Duodenal mucosa (tissue), 2 donors: ENCODE measurements around the gene TAF8.
"Not testable (repeated sequence)": the region's sequence is repeated elsewhere in the genome, so short reads cannot be mapped to it uniquely, and the experiment has no call there.

Source experiments
- H3K27ac ChIP-seq: one replicate; pipeline ENCODE4 v1.7.0; 2013; ENCODE audit warnings: low read depth, low read length
- H3K27me3 ChIP-seq, 2 donors: one replicate each; pipeline ENCODE4 v1.7.0; 2013; ENCODE audit warnings: low read length in 2 of 2, control low read depth in 1 of 2; ENCODE audit not compliant: insufficient read depth in 2 of 2, control insufficient read depth in 1 of 2
- H3K36me3 ChIP-seq, 2 donors: one replicate each; pipeline ENCODE4 v1.7.0; 2013; ENCODE audit warnings: low read length in 2 of 2, control low read depth in 1 of 2; ENCODE audit not compliant: insufficient read depth in 2 of 2, control insufficient read depth in 1 of 2
- H3K4me1 ChIP-seq, 2 donors: one replicate each; pipeline ENCODE4 v1.7.0; 2013; ENCODE audit warnings: low read length in 2 of 2, control low read depth in 1 of 2; ENCODE audit not compliant: insufficient read depth in 2 of 2, control insufficient read depth in 1 of 2
- H3K4me3 ChIP-seq, 2 donors: one replicate each; pipeline ENCODE4 v1.7.0; 2013; ENCODE audit warnings: low read length in 2 of 2, low read depth in 1 of 2
- H3K9ac ChIP-seq, 2 donors: one replicate each; pipeline ENCODE4 v1.7.0; 2013; ENCODE audit warnings: low read length in 2 of 2, low read depth in 1 of 2
- H3K9me3 ChIP-seq, 2 donors: one replicate each; pipeline ENCODE4 v1.7.0; 2013; ENCODE audit warnings: low read length in 2 of 2, control low read depth in 1 of 2; ENCODE audit not compliant: control insufficient read depth in 1 of 2

Gene TAF8

GRCh38 chr6:42029062-42029685, 21.1 kb upstream of the TAF8 start:
- H3K4me3 ChIP-seq, result no peak overlapping the region
- no peak overlapping the region for H3K27ac ChIP-seq
- H3K9ac ChIP-seq, result no peak overlapping the region
- H3K4me1 ChIP-seq, result peaks cover 19 to 22% of the 10 kb centered on the region in 2 donors
- H3K27me3 ChIP-seq, result no peaks in the 10 kb centered on the region
- H3K36me3 ChIP-seq, result no peaks in the 10 kb centered on the region
- H3K9me3 ChIP-seq, result no peaks in the 10 kb centered on the region

GRCh38 chr6:42029881-42030280, 20.4 kb upstream of the TAF8 start:
- Histone ChIP-seq H3K9me3 (no peaks in the 10 kb centered on the region), H3K4me3 (no peak overlapping the region), H3K27ac (no peak overlapping the region), H3K4me1 (peaks cover 19 to 22% of the 10 kb centered on the region in 2 donors), H3K27me3 (no peaks in the 10 kb centered on the region), H3K36me3 (no peaks in the 10 kb centered on the region), H3K9ac (no peak overlapping the region)

- no peaks in the 10 kb centered on the region for H3K27me3 ChIP-seq
- no peaks in the 10 kb centered on the region for H3K9me3 ChIP-seq
- H3K9ac ChIP-seq, result peak overlapping the region in 1 of 2 donors; percentile 24
- H3K36me3 ChIP-seq, result no peaks in the 10 kb centered on the region
- peaks cover 19 to 22% of the 10 kb centered on the region in 2 donors for H3K4me1 ChIP-seq
- H3K4me3 ChIP-seq, result peak overlapping the region; percentile 17 to 48
- H3K27ac ChIP-seq, result peak overlapping the region; percentile 1
Measured at GRCh38 chr6:42030585-42031506, 19.5 kb upstream of the TAF8 start.

- Histone ChIP-seq H3K4me1 (peaks cover 19 to 22% of the 10 kb centered on the region in 2 donors), H3K4me3 (no peak overlapping the region), H3K27ac (no peak overlapping the region), H3K27me3 (no peaks in the 10 kb centered on the region), H3K36me3 (no peaks in the 10 kb centered on the region), H3K9me3 (no peaks in the 10 kb centered on the region), H3K9ac (no peak overlapping the region)
Measured at GRCh38 chr6:42032366-42032765, 18.0 kb upstream of the TAF8 start.

- H3K9me3 ChIP-seq, H3K4me3 ChIP-seq, H3K27me3 ChIP-seq, H3K27ac ChIP-seq, H3K36me3 ChIP-seq, H3K9ac ChIP-seq: not testable (repeated sequence)
- H3K4me1 ChIP-seq, result peaks cover 8 to 15% of the 10 kb centered on the region in 2 donors
Measured at GRCh38 chr6:42037669-42038068, 12.7 kb upstream of the TAF8 start.

- no peak overlapping the region for H3K4me3 ChIP-seq
- H3K4me1 ChIP-seq, result peaks cover 8 to 15% of the 10 kb centered on the region in 2 donors
- H3K27ac ChIP-seq, result no peak overlapping the region
- no peak overlapping the region for H3K9ac ChIP-seq
- no peaks in the 10 kb centered on the region for H3K36me3 ChIP-seq
- H3K9me3 ChIP-seq, result no peaks in the 10 kb centered on the region
- no peaks in the 10 kb centered on the region for H3K27me3 ChIP-seq
Measured at GRCh38 chr6:42038163-42038562, 12.2 kb upstream of the TAF8 start.

GRCh38 chr6:42038811-42039408, 11.4 kb upstream of the TAF8 start:
- H3K9ac ChIP-seq, result no peak overlapping the region
- no peak overlapping the region for H3K27ac ChIP-seq
- H3K4me1 ChIP-seq, result peaks cover 10 to 20% of the 10 kb centered on the region in 2 donors
- H3K4me3 ChIP-seq, result peak overlapping the region in 1 of 2 donors; percentile 13
- H3K27me3 ChIP-seq, result no peaks in the 10 kb centered on the region
- H3K36me3 ChIP-seq, result no peaks in the 10 kb centered on the region
- no peaks in the 10 kb centered on the region for H3K9me3 ChIP-seq

GRCh38 chr6:42040856-42041480, 9.4 kb upstream of the TAF8 start:
- Histone ChIP-seq H3K27me3 (no peaks in the 10 kb centered on the region), H3K9me3 (no peaks in the 10 kb centered on the region), H3K36me3 (no peaks in the 10 kb centered on the region), H3K9ac (no peak overlapping the region), H3K27ac (no peak overlapping the region), H3K4me1 (peaks cover 25 to 37% of the 10 kb centered on the region in 2 donors), H3K4me3 (no peak overlapping the region)

GRCh38 chr6:42041481-42042053, 8.8 kb upstream of the TAF8 start:
- peaks cover 31 to 43% of the 10 kb centered on the region in 2 donors for H3K4me1 ChIP-seq
- H3K27me3 ChIP-seq, result no peaks in the 10 kb centered on the region
- no peaks in the 10 kb centered on the region for H3K36me3 ChIP-seq
- H3K9me3 ChIP-seq, result no peaks in the 10 kb centered on the region
- H3K9ac ChIP-seq, result no peak overlapping the region
- no peak overlapping the region for H3K4me3 ChIP-seq
- H3K27ac ChIP-seq, result no peak overlapping the region
